CD4-positive, alpha-beta T cell treated with Interferon gamma for 1 hour (primary cell): Measurements from ENCODE around the gene PARP3.

Experiments
- DNase-seq: peaks from one replicate; pipeline ENCODE4 v3.0.0-alpha.2; 2020

The PARP3 gene

GRCh38 chr3:51949121-51949520, 7.0 kb downstream of the PARP3 start:
- DNase-seq, result no peak

GRCh38 chr3:51950899-51951298, 8.7 kb downstream of the PARP3 start:
- DNase-seq, result no peak

- no peak for DNase-seq
Observed at GRCh38 chr3:51953445-51953844, 11.3 kb downstream of the PARP3 start.

- no peak for DNase-seq
Observed at GRCh38 chr3:51954105-51954504, 11.9 kb downstream of the PARP3 start.

- DNase-seq, result no peak
Observed at GRCh38 chr3:51954713-51955112, 12.6 kb downstream of the PARP3 start.

- DNase-seq, result no peak
Observed at GRCh38 chr3:51955175-51955892, 13.2 kb downstream of the PARP3 start, which contains the start of gene GPR62. TSS of gene GPR62 (plus strand) at chr3:51955381. CDS start at chr3:51955653, 272 bp downstream.

GRCh38 chr3:51955893-51956770, 14.0 kb downstream of the PARP3 start:
- DNase-seq, result peak; percentile 24

- no peak for DNase-seq
Observed at GRCh38 chr3:51957520-51958205, 15.5 kb downstream of the PARP3 start.

GRCh38 chr3:51958603-51959521, 16.7 kb downstream of the PARP3 start:
- DNase-seq, result no peak

- DNase-seq, result no peak
Observed at GRCh38 chr3:51959651-51960050, 17.5 kb downstream of the PARP3 start.

GRCh38 chr3:51960386-51960785, 18.2 kb downstream of the PARP3 start:
- DNase-seq, result no peak

- no peak for DNase-seq
Observed at GRCh38 chr3:51961011-51961410, 18.8 kb downstream of the PARP3 start.

- DNase-seq, result no peak
Observed at GRCh38 chr3:51961602-51962569, 19.7 kb downstream of the PARP3 start.

GRCh38 chr3:51962854-51963530, 20.8 kb downstream of the PARP3 start:
- DNase-seq, result no peak

- no peak for DNase-seq
Observed at GRCh38 chr3:51963951-51964451, 21.8 kb downstream of the PARP3 start.

- DNase-seq, result no peak
Observed at GRCh38 chr3:51964521-51964920, 22.4 kb downstream of the PARP3 start.

- no peak for DNase-seq
Observed at GRCh38 chr3:51966016-51966415, 23.9 kb downstream of the PARP3 start.

- DNase-seq, result no peak
Observed at GRCh38 chr3:51966486-51966885, 24.3 kb downstream of the PARP3 start.

GRCh38 chr3:51966922-51967383, 24.8 kb downstream of the PARP3 start:
- no peak for DNase-seq
